HUDEP-2 (cell line): ENCODE measurements around the gene OGN.

ENCODE experiments used
- DNase-seq, 76 experiments: peaks; one replicate each; lab custom pipeline; 2025; ENCODE audit not compliant: unreplicated experiment in 76 of 76; lab: John Stamatoyannopoulos, UW

OGN gene

DNA sequence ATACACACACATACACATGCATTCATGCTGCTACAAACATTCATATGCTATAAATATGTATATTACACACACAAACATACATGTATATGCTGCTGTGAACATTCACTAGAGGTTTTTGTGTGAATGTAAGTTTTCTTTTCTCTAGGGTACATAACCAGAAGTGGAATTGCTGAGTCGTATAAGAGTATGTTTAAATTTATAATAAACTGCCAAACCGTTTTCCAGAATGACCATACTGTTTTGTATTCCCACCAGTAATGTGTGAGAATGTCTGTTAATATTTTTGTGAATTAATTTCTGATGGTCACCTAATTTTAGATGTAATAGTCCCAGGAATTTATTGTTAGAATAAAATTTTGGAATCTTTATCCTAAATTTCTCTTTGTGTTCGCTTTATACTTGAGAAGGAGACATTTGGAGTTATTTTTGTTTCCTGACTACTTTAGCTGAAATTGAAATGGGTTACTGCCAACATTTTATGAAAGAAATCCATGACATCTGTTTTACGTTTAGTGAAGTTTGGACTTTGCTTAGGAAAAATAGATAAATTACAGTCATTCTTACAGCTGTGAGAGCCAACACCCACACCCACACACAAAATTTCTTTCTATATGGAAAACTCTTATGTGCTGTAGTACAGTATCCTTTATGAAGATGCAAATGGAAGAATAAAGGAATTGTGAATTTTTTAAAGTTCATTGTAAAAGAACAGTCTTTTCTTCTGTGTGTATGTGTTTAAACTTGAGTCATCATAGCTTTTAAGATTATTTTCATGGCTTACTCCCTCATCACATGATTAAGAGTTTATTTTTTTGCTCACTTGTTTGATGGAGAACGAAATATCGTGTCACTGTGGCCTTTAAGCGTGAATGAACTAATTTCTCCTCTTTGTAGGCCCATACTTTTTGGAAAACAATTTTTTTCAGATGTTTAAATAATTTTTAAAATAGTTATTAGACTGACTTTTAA is 54.3 kb downstream of the OGN start:
- DNase-seq, result no peak

GRCh38 chr9:92345582-92345981 is 58.8 kb downstream of the OGN start:
- no peak for DNase-seq

DNA sequence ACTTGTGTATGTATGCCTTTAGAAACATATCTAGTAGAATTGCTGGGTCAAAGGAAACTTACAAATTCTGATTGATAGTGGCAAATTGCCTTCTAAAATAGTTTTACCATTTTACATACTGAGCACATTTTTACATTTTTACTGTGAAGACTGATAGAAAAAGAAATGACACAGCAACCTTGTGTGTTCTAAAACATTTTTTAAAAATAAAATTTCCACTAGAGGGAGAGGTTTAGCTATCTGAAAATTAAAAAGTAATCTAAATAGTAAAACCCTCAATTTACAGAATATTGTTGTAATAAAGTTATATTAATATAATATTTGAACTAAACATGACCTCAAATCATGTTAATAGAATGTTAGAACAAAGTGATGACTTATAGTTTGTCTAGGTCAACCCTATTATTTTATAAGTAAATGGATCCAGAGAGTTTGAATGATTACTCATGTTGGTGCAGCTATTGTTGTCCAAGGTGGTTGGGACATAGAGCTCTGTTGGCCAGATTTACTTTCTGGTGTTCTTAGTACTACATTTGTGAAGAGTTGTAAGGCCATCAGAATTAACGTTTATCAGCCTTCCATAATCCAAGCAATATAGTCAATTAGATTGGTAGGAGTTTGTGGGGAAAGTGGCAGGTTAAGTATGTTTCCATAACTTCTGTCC is 61.4 kb downstream of the OGN start:
- no peak for DNase-seq

GRCh38 chr9:92341578-92341977 is 62.8 kb downstream of the OGN start:
- no peak for DNase-seq

DNA sequence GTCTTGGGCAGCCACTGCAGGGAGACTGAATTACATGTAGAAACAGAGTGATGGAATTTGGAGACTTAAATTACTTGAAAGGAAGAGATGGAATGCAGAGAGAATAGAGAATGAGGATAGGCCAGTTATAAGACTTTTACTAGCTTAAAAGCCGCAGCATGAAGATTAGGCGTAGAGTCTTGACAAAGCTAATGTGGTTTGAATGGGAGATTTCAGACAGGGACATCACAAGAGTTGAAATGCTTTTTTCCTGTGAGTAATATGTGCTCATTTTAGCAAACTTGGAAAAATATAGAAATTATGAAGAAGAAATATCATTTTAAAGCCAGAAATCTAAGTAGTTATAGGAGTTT is 71.1 kb downstream of the OGN start:
- no peak for DNase-seq
